RWPE2 (cell line): ENCODE data around the gene TRPV2.
"Not testable (repeated sequence)": the region's sequence is repeated elsewhere in the genome, so short reads cannot be mapped to it uniquely, and the experiment has no call there.

ENCODE experiments used
- ATAC-seq: fragments of 200-7000 bp; cut with Tn5 transposase; 3 replicates; pipeline ENCODE4 v1.9.1; 2021; ENCODE audit warnings: low read depth
- DNase-seq: peaks from one replicate; pipeline ENCODE4 v3.0.0-alpha.2; 2020; ENCODE audit warnings: low spot score
- H3K27ac ChIP-seq: fragments of 450-650 bp; 2 replicates; pipeline ENCODE4 v1.5.1; 2017; ENCODE audit warnings: mild to moderate bottlenecking; ENCODE audit not compliant: poor library complexity, severe bottlenecking
- H3K27me3 ChIP-seq: fragments of 250-450 bp; sonication (Bioruptor Pico); 2 replicates; pipeline ENCODE4 v1.5.1; 2021; ENCODE audit warnings: mild to moderate bottlenecking, moderate library complexity; ENCODE audit not compliant: insufficient read depth, poor library complexity, severe bottlenecking
- H3K36me3 ChIP-seq: fragments of 250-450 bp; sonication (Bioruptor Pico); 2 replicates; pipeline ENCODE4 v1.5.1; 2020; ENCODE audit warnings: low read depth, mild to moderate bottlenecking, moderate library complexity
- H3K4me1 ChIP-seq: fragments of 250-450 bp; sonication (Bioruptor Pico); 2 replicates; pipeline ENCODE4 v1.5.1; 2021; ENCODE audit warnings: mild to moderate bottlenecking, moderate library complexity; ENCODE audit not compliant: insufficient read depth, poor library complexity, severe bottlenecking
- H3K4me3 ChIP-seq: fragments of 250-450 bp; sonication (Bioruptor Pico); 2 replicates; pipeline ENCODE4 v1.5.1; 2021; ENCODE audit warnings: mild to moderate bottlenecking, moderate library complexity; ENCODE audit not compliant: severe bottlenecking
- H3K9me3 ChIP-seq: fragments of 250-450 bp; sonication (Bioruptor Pico); 2 replicates; pipeline ENCODE4 v1.5.1; 2021; ENCODE audit warnings: mild to moderate bottlenecking, moderate library complexity; ENCODE audit not compliant: severe bottlenecking
- CTCF ChIP-seq: fragments of 450-650 bp; IDR thresholded peaks from one replicate; pipeline ENCODE4 v1.5.1; 2017; ENCODE audit warnings: mild to moderate bottlenecking, moderate library complexity; ENCODE audit not compliant: poor library complexity, severe bottlenecking

The TRPV2 gene

GRCh38 chr17:16438557-16439302, 23.4 kb downstream of the TRPV2 start:
- Histone ChIP-seq H3K9me3 (no peaks in the 10 kb centered on the region), H3K4me3 (peak overlapping the region; percentile 90), H3K4me1 (peaks cover 12% of the 10 kb centered on the region), H3K27me3 (no peaks in the 10 kb centered on the region), H3K27ac (peak overlapping the region; percentile 93), H3K36me3 (peaks cover 48% of the 10 kb centered on the region)
- DNase-seq (peak; percentile 93), ATAC-seq (peak; percentile 72)
- no peak for TF ChIP-seq CTCF

DNA sequence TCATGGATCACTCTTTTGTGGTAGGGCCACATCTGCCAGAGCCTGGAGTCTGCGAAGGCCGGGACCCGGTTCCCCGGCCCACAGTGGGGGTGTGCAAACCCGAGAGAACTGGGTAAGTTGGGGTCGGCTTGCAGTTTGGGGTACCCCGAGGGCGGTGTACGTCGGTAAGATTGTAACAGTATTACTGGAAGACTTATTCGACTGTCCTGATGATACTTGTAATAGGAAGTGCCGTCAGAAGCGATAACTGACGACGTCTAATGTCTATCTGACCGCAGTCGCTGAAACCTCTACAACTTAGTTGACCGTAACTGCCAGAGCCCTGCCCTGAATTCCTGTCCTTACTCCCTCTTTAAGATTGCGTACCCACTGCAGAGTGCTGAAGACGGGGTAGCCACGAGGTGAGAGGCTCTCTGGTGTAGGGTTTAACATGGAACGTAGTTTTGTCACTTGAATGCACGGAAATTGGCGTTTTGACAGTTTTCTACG, 24.0 kb downstream of the TRPV2 start:
- H3K4me1 ChIP-seq: peaks cover 12% of the 10 kb centered on the region
- H3K4me3 ChIP-seq: peak overlapping the region; percentile 90
- ATAC-seq: no peak
- no peak for DNase-seq
- peaks cover 54% of the 10 kb centered on the region for H3K36me3 ChIP-seq
- H3K9me3 ChIP-seq: no peaks in the 10 kb centered on the region
- H3K27ac ChIP-seq: peak overlapping the region; percentile 93
- H3K27me3 ChIP-seq: no peaks in the 10 kb centered on the region
- no peak for TF ChIP-seq CTCF

- Histone ChIP-seq H3K36me3 (peaks cover 59% of the 10 kb centered on the region), H3K27me3 (no peaks in the 10 kb centered on the region), H3K4me1 (peaks cover 12% of the 10 kb centered on the region), H3K4me3 (peak overlapping the region; percentile 90), H3K9me3 (no peaks in the 10 kb centered on the region), H3K27ac (peak overlapping the region; percentile 93)
- TF ChIP-seq CTCF: no peak
- ATAC-seq: no peak
- no peak for DNase-seq
Measured at GRCh38 chr17:16439811-16440351, 24.5 kb downstream of the TRPV2 start.

DNA sequence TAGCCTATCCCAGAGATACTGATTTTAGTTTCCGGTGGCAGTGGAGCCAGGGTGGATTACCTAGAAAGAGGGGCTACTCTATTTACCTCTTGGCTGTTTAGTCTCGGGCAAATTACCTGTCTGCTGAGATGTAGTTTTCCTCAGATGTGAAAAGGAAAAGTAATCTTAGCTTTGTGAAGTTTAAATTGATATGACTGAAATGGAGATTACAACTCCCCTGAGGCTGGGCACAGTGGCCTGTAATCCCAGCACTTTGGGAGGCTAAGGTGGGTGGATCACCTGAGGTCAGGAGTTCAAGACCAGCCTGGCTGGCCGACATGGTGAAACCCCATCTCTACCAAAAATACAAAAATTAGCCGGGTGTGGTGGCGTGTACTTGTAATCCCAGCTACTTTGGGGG, 25.0 kb downstream of the TRPV2 start:
- Histone ChIP-seq H3K36me3 (peaks cover 64% of the 10 kb centered on the region), H3K4me3 (peak overlapping the region; percentile 90), H3K4me1 (peaks cover 12% of the 10 kb centered on the region), H3K27ac (peak overlapping the region; percentile 93)
- not testable (repeated sequence) for DNase-seq, H3K27me3 ChIP-seq, ATAC-seq, H3K9me3 ChIP-seq

DNA sequence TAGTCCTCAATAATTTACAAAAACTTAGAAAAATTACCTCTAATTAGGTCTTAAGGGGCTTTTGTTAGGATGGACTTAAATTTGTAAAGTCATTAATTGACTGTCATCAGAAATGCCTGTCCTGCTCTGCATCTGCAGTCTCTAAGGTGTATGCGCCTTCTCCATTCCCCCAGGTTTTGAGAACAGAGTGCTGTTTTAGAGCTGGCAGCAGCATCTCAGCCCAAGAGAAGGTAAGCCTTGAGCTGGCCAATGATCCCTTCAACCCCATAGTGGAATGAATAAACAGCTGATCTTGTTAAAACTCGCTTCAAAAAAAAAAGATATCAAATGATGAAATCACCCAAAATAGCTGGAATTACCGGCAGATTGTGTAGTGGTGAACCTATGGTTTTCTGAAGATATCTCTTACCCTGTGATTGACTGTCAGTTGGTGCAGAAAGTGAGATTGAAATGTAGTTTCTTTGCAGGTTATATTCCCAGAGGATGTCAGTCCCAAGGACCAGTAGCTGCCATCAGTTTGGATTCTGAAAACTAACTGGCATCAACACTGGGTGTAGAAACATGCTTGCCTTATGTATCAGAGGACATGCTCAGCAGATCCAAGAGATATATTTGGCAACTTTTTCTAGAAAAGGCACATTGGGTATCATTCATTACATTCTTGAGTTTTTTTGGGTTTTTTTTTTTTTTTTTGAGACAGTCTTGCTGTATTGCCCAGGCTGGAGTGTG, 25.7 kb downstream of the TRPV2 start:
- peak overlapping the region; percentile 90 for H3K4me3 ChIP-seq
- peaks cover 12% of the 10 kb centered on the region for H3K4me1 ChIP-seq
- H3K9me3 ChIP-seq: no peaks in the 10 kb centered on the region
- DNase-seq (no peak), ATAC-seq (no peak)
- peak overlapping the region; percentile 93 for H3K27ac ChIP-seq
- peaks cover 71% of the 10 kb centered on the region for H3K36me3 ChIP-seq
- no peak for TF ChIP-seq CTCF
- H3K27me3 ChIP-seq: no peaks in the 10 kb centered on the region
